DND-41 (cell line): ENCODE measurements around the gene UBXN2A.

Experiments
- ATAC-seq: fragments of 200-7000 bp; cut with Tn5 transposase; 3 replicates; pipeline ENCODE4 v1.9.1; 2021; ENCODE audit warnings: low read depth; ENCODE audit not compliant: insufficient read depth
- DNase-seq: peaks from one replicate; pipeline ENCODE4 v3.0.0-alpha.2; 2020
- H2AFZ ChIP-seq: 2 replicates; pipeline ENCODE4 v1.6.0; 2012; ENCODE audit warnings: low read depth, low read length
- H3K27ac ChIP-seq: 2 replicates; pipeline ENCODE4 v1.5.1; 2012; ENCODE audit warnings: low read length, inconsistent platforms
- H3K27me3 ChIP-seq: fragments of 200-600 bp; sonication (generic); 2 replicates; pipeline ENCODE4 v1.6.0; 2012; ENCODE audit warnings: low read length, mild to moderate bottlenecking, inconsistent platforms; ENCODE audit not compliant: insufficient read depth, poor library complexity
- H3K36me3 ChIP-seq: 2 replicates; pipeline ENCODE4 v1.5.1; 2012; ENCODE audit warnings: low read length, inconsistent platforms; ENCODE audit not compliant: insufficient read depth
- H3K4me1 ChIP-seq: 2 replicates; pipeline ENCODE4 v1.5.1; 2012; ENCODE audit warnings: mild to moderate bottlenecking, low read length; ENCODE audit not compliant: insufficient read depth
- H3K4me2 ChIP-seq: 2 replicates; pipeline ENCODE4 v1.6.0; 2012; ENCODE audit warnings: mild to moderate bottlenecking, moderate library complexity, low read length, inconsistent platforms; ENCODE audit not compliant: insufficient read depth
- H3K4me3 ChIP-seq, 2 experiments: fragments of 200-600 bp in 1 of 2; shearing (Covaris generic) in 1 of 2; 2 replicates each; pipeline ENCODE4 v1.5.1; 2012 to 2016; ENCODE audit warnings: inconsistent platforms in 2 of 2, low read length in 2 of 2, mild to moderate bottlenecking in 2 of 2, low read depth in 1 of 2, moderate library complexity in 1 of 2
- H3K79me2 ChIP-seq: 2 replicates; pipeline ENCODE4 v1.6.0; 2012; ENCODE audit warnings: low read length, inconsistent platforms; ENCODE audit not compliant: insufficient read depth
- H3K9ac ChIP-seq: 2 replicates; pipeline ENCODE4 v1.6.0; 2012; ENCODE audit warnings: low read depth, mild to moderate bottlenecking, inconsistent platforms, low read length, moderate library complexity
- H3K9me3 ChIP-seq: 2 replicates; pipeline ENCODE4 v1.5.1; 2012; ENCODE audit warnings: low read length, moderate library complexity, mild to moderate bottlenecking, inconsistent platforms; ENCODE audit not compliant: insufficient read depth, severe bottlenecking
- H4K20me1 ChIP-seq: 2 replicates; pipeline ENCODE4 v1.6.0; 2012; ENCODE audit warnings: low read length; ENCODE audit not compliant: insufficient read depth
- EZH2 ChIP-seq: IDR thresholded peaks from 3 replicates; pipeline ENCODE4 v1.6.1; 2012; ENCODE audit warnings: borderline replicate concordance, low read depth, mild to moderate bottlenecking, moderate library complexity, low read length, inconsistent platforms; ENCODE audit not compliant: severe bottlenecking
- TF ChIP-seq, protein P1 (sequence below): IDR thresholded peaks from 2 replicates; pipeline ENCODE4 v1.5.1; 2012; ENCODE audit warnings: borderline replicate concordance, low read length, moderate library complexity, mild to moderate bottlenecking; ENCODE audit not compliant: poor library complexity, severe bottlenecking; ENCODE audit errors: extremely low read depth

Gene UBXN2A

GRCh38 chr2:24024018-24024417 is 83.8 kb downstream of the UBXN2A start:
- peaks cover 11% of the 10 kb centered on the region for H4K20me1 ChIP-seq
- no peaks in the 10 kb centered on the region for H3K9me3 ChIP-seq
- H3K4me2 ChIP-seq = no peak overlapping the region
- H3K36me3 ChIP-seq = peaks cover 52% of the 10 kb centered on the region
- H3K9ac ChIP-seq = no peak overlapping the region
- no peaks in the 10 kb centered on the region for H3K27me3 ChIP-seq
- H3K79me2 ChIP-seq = no peaks in the 10 kb centered on the region
- H3K4me1 ChIP-seq = no peaks in the 10 kb centered on the region
- H2AFZ ChIP-seq = no peak overlapping the region
- no peak overlapping the region for H3K4me3 ChIP-seq
- no peak overlapping the region for H3K27ac ChIP-seq
- DNase-seq (no peak), ATAC-seq (no peak)
- no peak for TF ChIP-seq EZH2
- TF ChIP-seq, protein P1, sequence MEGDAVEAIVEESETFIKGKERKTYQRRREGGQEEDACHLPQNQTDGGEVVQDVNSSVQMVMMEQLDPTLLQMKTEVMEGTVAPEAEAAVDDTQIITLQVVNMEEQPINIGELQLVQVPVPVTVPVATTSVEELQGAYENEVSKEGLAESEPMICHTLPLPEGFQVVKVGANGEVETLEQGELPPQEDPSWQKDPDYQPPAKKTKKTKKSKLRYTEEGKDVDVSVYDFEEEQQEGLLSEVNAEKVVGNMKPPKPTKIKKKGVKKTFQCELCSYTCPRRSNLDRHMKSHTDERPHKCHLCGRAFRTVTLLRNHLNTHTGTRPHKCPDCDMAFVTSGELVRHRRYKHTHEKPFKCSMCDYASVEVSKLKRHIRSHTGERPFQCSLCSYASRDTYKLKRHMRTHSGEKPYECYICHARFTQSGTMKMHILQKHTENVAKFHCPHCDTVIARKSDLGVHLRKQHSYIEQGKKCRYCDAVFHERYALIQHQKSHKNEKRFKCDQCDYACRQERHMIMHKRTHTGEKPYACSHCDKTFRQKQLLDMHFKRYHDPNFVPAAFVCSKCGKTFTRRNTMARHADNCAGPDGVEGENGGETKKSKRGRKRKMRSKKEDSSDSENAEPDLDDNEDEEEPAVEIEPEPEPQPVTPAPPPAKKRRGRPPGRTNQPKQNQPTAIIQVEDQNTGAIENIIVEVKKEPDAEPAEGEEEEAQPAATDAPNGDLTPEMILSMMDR = peak; percentile 21

GRCh38 chr2:24024996-24025663 is 84.9 kb downstream of the UBXN2A start:
- H3K36me3 ChIP-seq = peaks cover 63% of the 10 kb centered on the region
- H3K4me2 ChIP-seq = no peak overlapping the region
- H3K9ac ChIP-seq = no peak overlapping the region
- TF ChIP-seq, protein P1 = no peak
- no peak for TF ChIP-seq EZH2
- no peak for DNase-seq
- no peak overlapping the region for H3K4me3 ChIP-seq
- H3K27me3 ChIP-seq = no peaks in the 10 kb centered on the region
- no peaks in the 10 kb centered on the region for H3K4me1 ChIP-seq
- peaks cover 11% of the 10 kb centered on the region for H4K20me1 ChIP-seq
- no peak for ATAC-seq
- no peak overlapping the region for H3K27ac ChIP-seq
- H3K79me2 ChIP-seq = 0 out of 2 replicates have a peak, but pooled peaks cover 2% of the 10 kb centered on the region
- H2AFZ ChIP-seq = no peak overlapping the region
- no peaks in the 10 kb centered on the region for H3K9me3 ChIP-seq

GRCh38 chr2:24026233-24026632 is 86.0 kb downstream of the UBXN2A start:
- Histone ChIP-seq H3K9ac (no peak overlapping the region), H3K36me3 (peaks cover 73% of the 10 kb centered on the region), H2AFZ (no peak overlapping the region), H3K27ac (no peak overlapping the region), H4K20me1 (peaks cover 11% of the 10 kb centered on the region), H3K4me2 (no peak overlapping the region), H3K4me1 (no peaks in the 10 kb centered on the region), H3K79me2 (0 out of 2 replicates have a peak, but pooled peaks cover 2% of the 10 kb centered on the region), H3K4me3 (no peak overlapping the region), H3K9me3 (no peaks in the 10 kb centered on the region), H3K27me3 (no peaks in the 10 kb centered on the region)
- TF ChIP-seq EZH2 = no peak
- TF ChIP-seq, protein P1 = no peak
- DNase-seq = no peak
- ATAC-seq = no peak
